ENCODE data around the gene OTUD7B.

The OTUD7B gene

DNA sequence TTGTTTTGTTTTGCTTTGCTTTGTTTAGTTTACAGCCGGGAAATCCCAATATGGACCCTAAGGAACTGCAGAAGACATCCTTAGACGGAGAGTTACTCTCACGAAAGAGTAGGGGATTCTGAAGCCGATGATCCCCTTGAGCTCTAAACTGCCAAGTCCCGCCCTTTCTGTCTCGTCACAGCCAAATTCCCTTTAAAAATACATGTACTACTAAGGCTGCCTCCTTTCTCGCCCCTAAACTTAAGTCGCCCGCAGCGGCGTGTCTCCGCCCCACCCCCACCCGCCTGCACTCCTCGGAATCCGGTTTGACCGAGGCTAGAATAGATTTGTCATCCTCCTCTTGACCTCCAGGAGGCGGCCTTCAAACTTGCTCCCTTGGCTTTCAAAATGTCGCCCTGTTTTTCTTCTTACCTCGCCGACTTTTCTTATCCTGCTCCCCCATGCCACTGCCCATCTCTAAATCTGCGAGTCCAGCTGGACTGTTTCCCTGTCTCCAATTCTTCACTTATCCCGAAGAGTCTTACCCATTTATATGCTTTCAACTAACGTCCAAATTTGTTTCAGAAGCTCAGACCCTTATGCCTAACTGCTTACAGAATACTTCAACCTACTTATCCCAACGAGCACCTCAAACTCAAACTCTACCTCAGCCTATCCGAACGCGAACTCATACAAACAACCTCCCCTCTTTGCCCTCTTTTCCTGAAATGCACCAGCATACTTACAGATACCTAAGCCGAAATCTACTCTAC lies 122.1 kb downstream of the OTUD7B start (continued):
- no peak for TF ChIP-seq ZNF544 (tag by site-specific recombination; IDR thresholded peaks at IDR 0.05)
- no peak; the same call in none of the 2 replicates for TF ChIP-seq ZNF366 (tag by site-specific recombination; conservative IDR thresholded peaks at IDR 0.05)
- TF ChIP-seq ZNF394 (tag by site-specific recombination; IDR thresholded peaks at IDR 0.05; ENCODE audit: borderline replicate concordance) = peak; percentile 59
- 0 out of 2 replicates have a peak, but pooled peaks have one; percentile 46 for TF ChIP-seq ZBTB20 (tag by site-specific recombination; IDR thresholded peaks at IDR 0.05)
- peak; percentile 71; the same call in 1 of the 2 replicates for TF ChIP-seq TRIM28 (IDR thresholded peaks at IDR 0.05; ENCODE audit: borderline replicate concordance, low read length)
- TF ChIP-seq ZNF416 (tag by site-specific recombination; IDR thresholded peaks at IDR 0.05) = no peak
- peak; percentile 81; the same call in 1 of the 2 replicates for TF ChIP-seq ZFP37 (tag by site-specific recombination; IDR thresholded peaks at IDR 0.05)
- TF ChIP-seq, protein P1, sequence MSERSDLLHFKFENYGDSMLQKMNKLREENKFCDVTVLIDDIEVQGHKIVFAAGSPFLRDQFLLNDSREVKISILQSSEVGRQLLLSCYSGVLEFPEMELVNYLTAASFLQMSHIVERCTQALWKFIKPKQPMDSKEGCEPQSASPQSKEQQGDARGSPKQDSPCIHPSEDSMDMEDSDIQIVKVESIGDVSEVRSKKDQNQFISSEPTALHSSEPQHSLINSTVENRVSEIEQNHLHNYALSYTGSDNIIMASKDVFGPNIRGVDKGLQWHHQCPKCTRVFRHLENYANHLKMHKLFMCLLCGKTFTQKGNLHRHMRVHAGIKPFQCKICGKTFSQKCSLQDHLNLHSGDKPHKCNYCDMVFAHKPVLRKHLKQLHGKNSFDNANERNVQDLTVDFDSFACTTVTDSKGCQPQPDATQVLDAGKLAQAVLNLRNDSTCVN (tag by site-specific recombination; optimal IDR thresholded peaks at IDR 0.05) = no peak
- TF ChIP-seq, protein P2, sequence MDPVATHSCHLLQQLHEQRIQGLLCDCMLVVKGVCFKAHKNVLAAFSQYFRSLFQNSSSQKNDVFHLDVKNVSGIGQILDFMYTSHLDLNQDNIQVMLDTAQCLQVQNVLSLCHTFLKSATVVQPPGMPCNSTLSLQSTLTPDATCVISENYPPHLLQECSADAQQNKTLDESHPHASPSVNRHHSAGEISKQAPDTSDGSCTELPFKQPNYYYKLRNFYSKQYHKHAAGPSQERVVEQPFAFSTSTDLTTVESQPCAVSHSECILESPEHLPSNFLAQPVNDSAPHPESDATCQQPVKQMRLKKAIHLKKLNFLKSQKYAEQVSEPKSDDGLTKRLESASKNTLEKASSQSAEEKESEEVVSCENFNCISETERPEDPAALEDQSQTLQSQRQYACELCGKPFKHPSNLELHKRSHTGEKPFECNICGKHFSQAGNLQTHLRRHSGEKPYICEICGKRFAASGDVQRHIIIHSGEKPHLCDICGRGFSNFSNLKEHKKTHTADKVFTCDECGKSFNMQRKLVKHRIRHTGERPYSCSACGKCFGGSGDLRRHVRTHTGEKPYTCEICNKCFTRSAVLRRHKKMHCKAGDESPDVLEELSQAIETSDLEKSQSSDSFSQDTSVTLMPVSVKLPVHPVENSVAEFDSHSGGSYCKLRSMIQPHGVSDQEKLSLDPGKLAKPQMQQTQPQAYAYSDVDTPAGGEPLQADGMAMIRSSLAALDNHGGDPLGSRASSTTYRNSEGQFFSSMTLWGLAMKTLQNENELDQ (tag by site-specific recombination; IDR thresholded peaks at IDR 0.05; ENCODE audit: low read depth) = no peak
- TF ChIP-seq ZNF623 (tag by site-specific recombination; IDR thresholded peaks at IDR 0.05) = no peak; the same call in 1 of the 2 replicates
- TF ChIP-seq ZNF596 (tag by site-specific recombination; IDR thresholded peaks at IDR 0.05) = no peak
- 0 out of 2 replicates have a peak, but pooled peaks have one; percentile 12 for TF ChIP-seq ZNF777 (tag by site-specific recombination; IDR thresholded peaks at IDR 0.05; ENCODE audit: borderline replicate concordance)
- no peak for TF ChIP-seq ZNF510 (tag by site-specific recombination; IDR thresholded peaks at IDR 0.05; ENCODE audit: insufficient replicate concordance)
- peak; percentile 91 for TF ChIP-seq ZBTB17 (tag by site-specific recombination; IDR thresholded peaks at IDR 0.05)
- peak; percentile 30; the same call in 1 of the 2 replicates for TF ChIP-seq KLF1 (tag by site-specific recombination; IDR thresholded peaks at IDR 0.05)
- TF ChIP-seq YY2 (tag by site-specific recombination; IDR thresholded peaks at IDR 0.05) = no peak
- no peak for TF ChIP-seq ZNF354C (tag by site-specific recombination; IDR thresholded peaks at IDR 0.05; ENCODE audit: borderline replicate concordance, low read depth)
- 0 out of 2 replicates have a peak, but pooled peaks have one; percentile 15 for TF ChIP-seq ZSCAN23 (tag by site-specific recombination; IDR thresholded peaks at IDR 0.05)
- TF ChIP-seq, protein P3, sequence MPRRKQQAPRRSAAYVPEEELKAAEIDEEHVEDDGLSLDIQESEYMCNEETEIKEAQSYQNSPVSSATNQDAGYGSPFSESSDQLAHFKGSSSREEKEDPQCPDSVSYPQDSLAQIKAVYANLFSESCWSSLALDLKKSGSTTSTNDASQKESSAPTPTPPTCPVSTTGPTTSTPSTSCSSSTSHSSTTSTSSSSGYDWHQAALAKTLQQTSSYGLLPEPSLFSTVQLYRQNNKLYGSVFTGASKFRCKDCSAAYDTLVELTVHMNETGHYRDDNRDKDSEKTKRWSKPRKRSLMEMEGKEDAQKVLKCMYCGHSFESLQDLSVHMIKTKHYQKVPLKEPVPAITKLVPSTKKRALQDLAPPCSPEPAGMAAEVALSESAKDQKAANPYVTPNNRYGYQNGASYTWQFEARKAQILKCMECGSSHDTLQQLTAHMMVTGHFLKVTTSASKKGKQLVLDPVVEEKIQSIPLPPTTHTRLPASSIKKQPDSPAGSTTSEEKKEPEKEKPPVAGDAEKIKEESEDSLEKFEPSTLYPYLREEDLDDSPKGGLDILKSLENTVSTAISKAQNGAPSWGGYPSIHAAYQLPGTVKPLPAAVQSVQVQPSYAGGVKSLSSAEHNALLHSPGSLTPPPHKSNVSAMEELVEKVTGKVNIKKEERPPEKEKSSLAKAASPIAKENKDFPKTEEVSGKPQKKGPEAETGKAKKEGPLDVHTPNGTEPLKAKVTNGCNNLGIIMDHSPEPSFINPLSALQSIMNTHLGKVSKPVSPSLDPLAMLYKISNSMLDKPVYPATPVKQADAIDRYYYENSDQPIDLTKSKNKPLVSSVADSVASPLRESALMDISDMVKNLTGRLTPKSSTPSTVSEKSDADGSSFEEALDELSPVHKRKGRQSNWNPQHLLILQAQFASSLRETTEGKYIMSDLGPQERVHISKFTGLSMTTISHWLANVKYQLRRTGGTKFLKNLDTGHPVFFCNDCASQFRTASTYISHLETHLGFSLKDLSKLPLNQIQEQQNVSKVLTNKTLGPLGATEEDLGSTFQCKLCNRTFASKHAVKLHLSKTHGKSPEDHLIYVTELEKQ (tag by site-specific recombination; IDR thresholded peaks at IDR 0.05; ENCODE audit: borderline replicate concordance) = peak; percentile 59; the same call in 1 of the 2 replicates
- 0 out of 2 replicates have a peak, but pooled peaks have one; percentile 8 for TF ChIP-seq WT1 (tag by site-specific recombination; IDR thresholded peaks at IDR 0.05)
- TF ChIP-seq ZNF701 (tag by site-specific recombination; IDR thresholded peaks at IDR 0.05) = no peak
- no peak for TF ChIP-seq ZNF211 (tag by site-specific recombination; IDR thresholded peaks at IDR 0.05; ENCODE audit: low read depth)
- no peak for TF ChIP-seq ZNF785 (tag by site-specific recombination; IDR thresholded peaks at IDR 0.05)
- TF ChIP-seq, protein P4, sequence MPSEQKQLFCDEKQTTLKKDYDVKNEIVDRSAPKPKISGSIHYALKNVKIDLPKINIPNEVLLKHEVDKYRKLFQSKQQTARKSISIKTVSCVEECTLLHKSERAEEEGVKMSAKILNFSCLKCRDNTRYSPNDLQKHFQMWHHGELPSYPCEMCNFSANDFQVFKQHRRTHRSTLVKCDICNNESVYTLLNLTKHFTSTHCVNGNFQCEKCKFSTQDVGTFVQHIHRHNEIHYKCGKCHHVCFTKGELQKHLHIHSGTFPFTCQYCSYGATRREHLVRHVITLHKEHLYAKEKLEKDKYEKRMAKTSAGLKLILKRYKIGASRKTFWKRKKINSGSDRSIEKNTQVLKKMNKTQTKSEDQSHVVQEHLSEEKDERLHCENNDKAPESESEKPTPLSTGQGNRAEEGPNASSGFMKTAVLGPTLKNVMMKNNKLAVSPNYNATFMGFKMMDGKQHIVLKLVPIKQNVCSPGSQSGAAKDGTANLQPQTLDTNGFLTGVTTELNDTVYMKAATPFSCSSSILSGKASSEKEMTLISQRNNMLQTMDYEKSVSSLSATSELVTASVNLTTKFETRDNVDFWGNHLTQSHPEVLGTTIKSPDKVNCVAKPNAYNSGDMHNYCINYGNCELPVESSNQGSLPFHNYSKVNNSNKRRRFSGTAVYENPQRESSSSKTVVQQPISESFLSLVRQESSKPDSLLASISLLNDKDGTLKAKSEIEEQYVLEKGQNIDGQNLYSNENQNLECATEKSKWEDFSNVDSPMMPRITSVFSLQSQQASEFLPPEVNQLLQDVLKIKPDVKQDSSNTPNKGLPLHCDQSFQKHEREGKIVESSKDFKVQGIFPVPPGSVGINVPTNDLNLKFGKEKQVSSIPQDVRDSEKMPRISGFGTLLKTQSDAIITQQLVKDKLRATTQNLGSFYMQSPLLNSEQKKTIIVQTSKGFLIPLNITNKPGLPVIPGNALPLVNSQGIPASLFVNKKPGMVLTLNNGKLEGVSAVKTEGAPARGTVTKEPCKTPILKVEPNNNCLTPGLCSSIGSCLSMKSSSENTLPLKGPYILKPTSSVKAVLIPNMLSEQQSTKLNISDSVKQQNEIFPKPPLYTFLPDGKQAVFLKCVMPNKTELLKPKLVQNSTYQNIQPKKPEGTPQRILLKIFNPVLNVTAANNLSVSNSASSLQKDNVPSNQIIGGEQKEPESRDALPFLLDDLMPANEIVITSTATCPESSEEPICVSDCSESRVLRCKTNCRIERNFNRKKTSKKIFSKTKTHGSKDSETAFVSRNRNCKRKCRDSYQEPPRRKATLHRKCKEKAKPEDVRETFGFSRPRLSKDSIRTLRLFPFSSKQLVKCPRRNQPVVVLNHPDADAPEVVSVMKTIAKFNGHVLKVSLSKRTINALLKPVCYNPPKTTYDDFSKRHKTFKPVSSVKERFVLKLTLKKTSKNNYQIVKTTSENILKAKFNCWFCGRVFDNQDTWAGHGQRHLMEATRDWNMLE (tag by site-specific recombination; conservative IDR thresholded peaks at IDR 0.05; ENCODE audit: low read depth) = peak; percentile 12
- TF ChIP-seq ZNF239 (tag by site-specific recombination; IDR thresholded peaks at IDR 0.05) = no peak
- TF ChIP-seq ZNF629 (tag by site-specific recombination; IDR thresholded peaks at IDR 0.05) = peak; percentile 71
- peak; percentile 61; the same call in 1 of the 2 replicates for TF ChIP-seq BCL11B (tag by site-specific recombination; IDR thresholded peaks at IDR 0.05; ENCODE audit: low read depth)
- no peak for TF ChIP-seq SALL2 (tag by site-specific recombination; IDR thresholded peaks at IDR 0.05; ENCODE audit: borderline replicate concordance)
